Left lung (tissue), 10 donors: ENCODE data around the gene TIMM29. TPM values are rescaled to one million over a fixed set of nuclear protein-coding genes. Genes with fewer than 3 reads are reported as not detected.

ENCODE experiments used
- ATAC-seq: fragments of 200-7000 bp; cut with Tn5 transposase; one replicate; pipeline ENCODE4 v1.9.1; 2020; ENCODE audit warnings: moderate library complexity
- DNase-seq, 4 donors: peaks; one replicate each; pipeline ENCODE4 v3.0.0-alpha.2; 2013 to 2020
- H3K27ac ChIP-seq, 2 donors: fragments of 200-600 bp; sonication (generic) in 1 of 2; one replicate each; pipeline versions ENCODE4 v1.5.0 to v1.8.0; 2020 to 2021
- H3K27me3 ChIP-seq, 2 donors: fragments of 200-600 bp; sonication (generic) in 1 of 2; one replicate each; pipeline versions ENCODE4 v1.5.0 to v1.8.0; 2020 to 2021
- H3K36me3 ChIP-seq, 2 donors: fragments of 200-600 bp; sonication (generic) in 1 of 2; one replicate each; pipeline versions ENCODE4 v1.5.0 to v1.8.0; 2020 to 2021
- H3K4me1 ChIP-seq, 2 donors: fragments of 200-600 bp; one replicate each; pipeline ENCODE4 v1.8.0; 2021
- H3K4me3 ChIP-seq, 2 donors: fragments of 200-600 bp; sonication (generic) in 1 of 2; one replicate each; pipeline versions ENCODE4 v1.5.0 to v1.8.0; 2020 to 2021; ENCODE audit warnings: mild to moderate bottlenecking in 1 of 2
- H3K9me3 ChIP-seq, 2 donors: fragments of 200-600 bp; sonication (generic) in 1 of 2; one replicate each; pipeline versions ENCODE4 v1.5.0 to v1.8.0; 2020 to 2021
- CTCF ChIP-seq, 2 donors: fragments of 200-600 bp; sonication (generic) in 1 of 2; IDR thresholded peaks; one replicate each; pipeline versions ENCODE4 v1.5.0 to v1.8.0; 2021; ENCODE audit warnings: antibody characterized with exemption in 2 of 2
- intact Hi-C, 2 donors: fragments of 100-400 bp; cut with DNase I; formaldehyde crosslinking; loops; one replicate each; pipeline versions ENCODE4 v1.11.2 to v1.14.2; 2022
- polyA plus RNA-seq, 6 donors: library from polyadenylated mRNA; unstranded; fragments of 120-200 nt; gene quantifications; one replicate each; pipeline ENCODE4 v1.2.1, GENCODE V29; 2013; ENCODE audit not compliant: insufficient read length in 6 of 6
- total RNA-seq, 2 donors: library from RNA; stranded (reverse); fragmentation: NEBNext Ultra II Directional; extraction: Animal tissue kit (Norgen Biotek cat#: 25700); gene quantifications; one replicate each; pipeline ENCODE4 v1.2.1, GENCODE V29; 2021
- donor health status: DM: no; HTN: yes; CAD: no.
- donor health status: DM: no; HTN: no; CAD: no.

Gene TIMM29
- total and polyA plus RNA-seq, 8 donors: 18.8 to 28.5 (median 25.3) TPM

GRCh38 chr19:10961073-10961860, 32.7 kb downstream of the TIMM29 start:
- H3K27ac ChIP-seq: peak overlapping the region; percentile 86 to 93
- peak in 1 of 4 donors; percentile 44 for DNase-seq
- peak overlapping the region; percentile 65 to 83 for H3K4me3 ChIP-seq
- peak; percentile 41 for ATAC-seq
- H3K4me1 ChIP-seq: peaks cover 17 to 44% of the 10 kb centered on the region in 2 donors
- TF ChIP-seq CTCF (IDR thresholded peaks at IDR 0.05): no peak
- intact Hi-C loops: no loop called here
- no peaks in the 10 kb centered on the region for H3K27me3 ChIP-seq
- H3K9me3 ChIP-seq: no peaks in the 10 kb centered on the region
- no peaks in the 10 kb centered on the region for H3K36me3 ChIP-seq

- Histone ChIP-seq H3K27me3 (no peaks in the 10 kb centered on the region), H3K4me3 (peak overlapping the region in 1 of 2 donors; percentile 83), H3K27ac (peak overlapping the region in 1 of 2 donors; percentile 10), H3K4me1 (peaks cover 17 to 48% of the 10 kb centered on the region in 2 donors), H3K36me3 (no peaks in the 10 kb centered on the region), H3K9me3 (no peaks in the 10 kb centered on the region)
- ATAC-seq: no peak
- no peak for DNase-seq
- no peak for TF ChIP-seq CTCF (IDR thresholded peaks at IDR 0.05)
- intact Hi-C loops: no loop called here
Measured at GRCh38 chr19:10962863-10963262, 34.3 kb downstream of the TIMM29 start.

GRCh38 chr19:10963865-10964264, 35.3 kb downstream of the TIMM29 start:
- H3K4me3 ChIP-seq: no peak overlapping the region
- H3K27me3 ChIP-seq: no peaks in the 10 kb centered on the region
- DNase-seq (no peak), ATAC-seq (no peak)
- H3K4me1 ChIP-seq: peaks cover 17 to 55% of the 10 kb centered on the region in 2 donors
- intact Hi-C loops: no loop called here
- H3K36me3 ChIP-seq: no peaks in the 10 kb centered on the region
- TF ChIP-seq CTCF (IDR thresholded peaks at IDR 0.05): no peak
- peak overlapping the region; percentile 15 to 16 for H3K27ac ChIP-seq
- H3K9me3 ChIP-seq: no peaks in the 10 kb centered on the region

DNA sequence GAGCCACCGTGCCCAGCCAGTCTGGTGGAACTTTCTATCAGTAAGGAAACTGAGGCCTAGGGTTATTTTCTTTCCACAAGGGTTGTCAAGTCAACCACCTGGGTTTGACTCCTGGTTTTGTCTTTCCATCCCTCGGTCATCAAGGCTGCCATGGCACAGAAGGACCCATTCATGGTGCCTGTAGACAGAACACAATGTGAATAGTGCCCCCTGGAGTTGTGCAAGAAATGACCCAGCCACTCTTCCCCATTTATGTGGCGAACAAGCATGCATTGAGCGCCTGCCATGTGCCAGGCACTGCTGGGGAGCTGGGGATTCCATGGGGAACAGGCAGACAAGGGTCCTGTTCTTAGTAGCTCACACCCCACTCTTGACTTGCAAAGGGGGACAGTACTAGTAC, 36.3 kb downstream of the TIMM29 start:
- Histone ChIP-seq H3K27ac (no peak overlapping the region), H3K36me3 (no peaks in the 10 kb centered on the region), H3K4me1 (peaks cover 13 to 47% of the 10 kb centered on the region in 2 donors), H3K27me3 (no peaks in the 10 kb centered on the region), H3K4me3 (no peak overlapping the region), H3K9me3 (no peaks in the 10 kb centered on the region)
- no peak for TF ChIP-seq CTCF (IDR thresholded peaks at IDR 0.05)
- intact Hi-C loops: no loop called here
- ATAC-seq: no peak
- no peak for DNase-seq

DNA sequence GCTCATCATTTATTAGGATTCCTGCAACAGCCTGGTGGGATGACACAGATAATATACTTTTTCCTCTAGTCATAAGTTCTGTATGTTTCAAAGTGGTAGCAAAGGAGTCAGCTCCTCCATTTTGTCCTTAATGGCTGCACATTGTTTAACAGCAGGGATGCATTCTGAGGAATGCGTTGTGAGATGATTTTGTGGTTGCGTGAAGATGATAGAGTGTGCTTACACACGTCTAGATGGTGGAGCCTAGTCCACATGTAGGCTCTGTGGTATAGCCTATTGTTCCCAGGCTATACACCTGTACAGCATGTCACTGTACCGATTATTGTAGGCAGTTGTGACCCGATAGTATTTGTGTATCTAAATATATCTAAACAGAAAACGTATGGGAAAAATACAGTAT, 36.8 kb downstream of the TIMM29 start:
- no peak for ATAC-seq

More for the DNA sequence above, 36.8 kb downstream of the TIMM29 start:
- Histone ChIP-seq H3K4me1 (peaks cover 10 to 43% of the 10 kb centered on the region in 2 donors), H3K4me3 (no peak overlapping the region), H3K9me3 (no peaks in the 10 kb centered on the region), H3K27me3 (no peaks in the 10 kb centered on the region), H3K36me3 (no peaks in the 10 kb centered on the region), H3K27ac (no peak overlapping the region)
- no peak for DNase-seq
- TF ChIP-seq CTCF (IDR thresholded peaks at IDR 0.05): no peak
- intact Hi-C loops: no loop called here
